Femur (tissue), 1 donor: ENCODE results near the gene MRPL42.
"Not testable (repeated sequence)": the region's sequence is repeated elsewhere in the genome, so short reads cannot be mapped to it uniquely, and the experiment has no call there.

ENCODE experiments used
- DNase-seq: peaks from one replicate; pipeline ENCODE4 v3.0.0-alpha.2; 2017

Gene MRPL42

GRCh38 chr12:93447555-93448290 lies 19.6 kb upstream of the MRPL42 start:
- no peak for DNase-seq

- no peak for DNase-seq
Measured at GRCh38 chr12:93448796-93449195, 18.5 kb upstream of the MRPL42 start.

DNA sequence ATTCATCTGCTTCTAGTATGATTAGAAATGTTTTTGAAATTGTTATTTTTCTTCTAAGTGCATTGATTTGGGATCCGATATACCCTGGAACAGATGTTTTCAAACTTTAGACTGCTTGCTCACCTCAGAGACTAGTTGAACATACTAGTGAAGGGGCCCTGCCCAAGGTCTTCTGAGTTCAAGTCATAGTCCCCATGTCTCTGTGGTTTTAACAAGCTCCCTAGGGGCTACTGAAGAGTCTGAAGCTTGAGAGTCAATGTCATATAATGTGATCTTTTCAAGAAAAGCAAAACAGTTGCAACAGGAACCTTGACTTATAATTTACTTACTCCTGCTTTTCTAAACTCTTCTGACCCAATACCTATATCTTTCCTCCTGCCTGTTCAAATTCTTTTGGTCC lies 18.0 kb upstream of the MRPL42 start:
- DNase-seq, result no peak

DNA sequence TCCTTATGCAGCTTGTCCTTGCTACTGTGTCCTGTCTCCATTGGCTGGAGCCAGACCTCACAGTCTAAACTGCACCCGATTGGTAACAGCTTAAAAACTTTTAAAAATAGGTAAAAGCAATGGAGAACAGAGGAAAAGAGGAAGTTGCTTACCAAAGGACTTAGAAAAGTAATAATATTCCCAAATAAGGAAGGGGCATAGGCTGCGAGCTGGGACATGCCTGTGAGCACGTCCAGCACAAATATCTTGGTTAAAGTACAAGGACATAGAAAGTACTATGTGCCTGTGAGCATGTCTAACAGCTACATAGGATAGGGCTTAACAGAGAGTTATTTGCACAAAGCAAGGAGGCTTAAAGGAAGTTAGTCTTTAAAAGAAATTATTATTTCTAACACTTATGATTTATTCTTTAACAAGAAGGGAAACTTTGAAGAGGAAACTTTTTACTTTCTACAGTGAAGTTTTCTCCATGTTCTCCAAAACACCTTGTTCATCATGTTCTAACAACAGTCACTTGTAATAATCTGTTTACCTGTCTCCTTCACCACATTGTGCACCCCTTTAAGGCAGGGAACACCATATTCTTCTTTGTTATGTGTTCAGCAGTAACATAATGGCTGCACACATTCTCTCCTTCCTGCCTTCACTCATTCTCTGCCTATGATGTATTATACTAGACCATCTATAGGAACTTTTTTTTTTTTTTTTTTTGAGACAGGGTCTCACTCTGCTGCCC lies 15.7 kb upstream of the MRPL42 start:
- no peak for DNase-seq

DNA sequence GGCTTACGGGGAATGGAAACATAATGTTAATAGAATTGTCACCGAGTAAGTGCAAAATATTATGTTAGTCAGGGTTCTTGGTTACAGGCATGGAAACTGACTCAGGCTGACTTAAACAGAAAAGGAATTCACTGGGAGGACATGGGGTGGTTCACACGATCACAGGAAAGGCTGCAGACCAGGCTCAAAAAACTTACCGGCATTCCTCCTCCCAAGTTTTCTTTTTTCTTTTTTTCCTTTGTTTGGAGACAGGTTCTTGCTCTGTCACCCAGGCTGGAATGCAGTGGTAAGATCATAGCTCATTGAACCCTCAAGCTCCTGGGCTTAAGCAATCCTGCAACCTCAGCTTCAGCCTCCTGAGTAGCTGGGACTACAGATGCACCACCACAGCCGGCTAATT lies 13.7 kb upstream of the MRPL42 start:
- no peak for DNase-seq

DNA sequence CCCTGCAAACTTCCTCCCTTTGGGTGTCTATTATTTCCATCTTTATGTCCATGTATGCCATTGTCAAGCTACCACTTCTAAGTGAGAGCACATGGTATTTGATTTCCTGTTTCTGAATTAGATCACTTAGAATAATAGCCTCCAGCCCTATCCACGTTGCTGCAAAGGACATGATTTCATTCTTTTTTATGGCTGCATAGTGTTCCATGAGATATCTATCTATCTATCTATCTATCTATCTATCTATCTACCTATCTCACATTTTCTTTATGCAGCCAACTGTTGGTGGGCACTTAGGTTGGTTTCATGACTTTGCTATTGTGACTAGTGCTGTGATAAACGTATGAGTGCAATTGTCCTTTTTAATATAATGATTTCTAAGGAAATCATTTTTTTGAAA lies 11.2 kb upstream of the MRPL42 start:
- no peak for DNase-seq

- DNase-seq, result no peak
Measured at GRCh38 chr12:93459097-93459496, 8.2 kb upstream of the MRPL42 start.

- DNase-seq, result no peak
Measured at GRCh38 chr12:93460003-93460402, 7.3 kb upstream of the MRPL42 start.

DNA sequence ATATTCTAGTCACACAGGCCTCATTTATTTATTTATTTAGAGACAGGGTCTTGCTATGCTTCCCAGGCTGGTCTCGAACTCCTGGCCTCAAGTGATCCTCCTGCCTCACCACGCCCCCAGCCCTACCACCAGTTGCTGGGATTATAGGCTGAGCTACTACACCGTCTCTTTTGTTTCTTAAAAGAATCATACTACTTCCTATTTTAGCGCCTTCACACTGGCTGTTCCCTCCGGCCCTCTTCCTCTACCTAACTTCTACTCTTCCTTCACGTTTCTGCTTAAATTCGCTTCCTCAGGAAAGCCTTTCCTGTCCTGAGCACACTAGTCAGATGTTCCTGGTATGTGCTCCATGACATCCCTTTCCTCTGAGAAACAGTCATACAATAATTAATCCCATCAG lies 6.4 kb upstream of the MRPL42 start:
- DNase-seq, result no peak

DNA sequence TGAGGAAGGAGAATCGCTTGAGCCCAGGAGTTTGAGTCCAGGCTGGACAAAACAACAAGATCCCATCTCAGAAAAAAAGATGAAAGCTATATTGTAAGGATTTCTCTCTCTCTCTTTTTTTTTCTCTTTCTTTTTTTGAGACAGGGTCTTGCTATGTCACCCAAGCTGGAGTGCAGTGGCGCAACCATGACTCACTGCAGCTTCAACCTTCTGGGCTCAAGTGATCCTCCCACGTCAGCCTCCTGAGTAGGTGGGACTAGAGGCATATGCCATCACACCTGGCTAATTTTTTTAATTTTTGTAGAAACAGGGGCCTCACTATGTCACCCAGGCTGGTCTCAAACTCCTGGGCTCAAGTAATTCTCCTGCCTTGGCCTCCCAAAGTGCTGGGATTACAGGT lies 5.8 kb upstream of the MRPL42 start:
- DNase-seq, result no peak

DNA sequence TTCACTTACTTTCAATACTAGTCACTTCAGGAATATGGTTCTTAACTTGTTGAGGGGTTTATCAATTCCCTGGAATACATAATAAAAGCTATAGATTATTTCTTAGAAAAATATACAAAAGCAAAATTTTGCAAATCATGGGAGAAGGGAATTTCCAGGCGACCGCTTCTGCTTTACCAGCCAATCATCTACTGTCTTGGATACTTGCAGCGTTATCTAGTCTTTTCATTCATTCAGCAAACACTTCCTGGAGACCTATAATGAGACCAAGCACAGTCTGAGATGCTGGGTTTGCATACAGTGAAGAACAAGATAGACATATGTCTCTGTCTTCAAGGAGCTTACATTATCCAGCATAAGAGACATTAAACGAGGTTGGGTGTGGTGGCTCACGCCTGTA lies 1.5 kb upstream of the MRPL42 start:
- DNase-seq, result no peak

GRCh38 chr12:93466625-93467350 lies 526 bp upstream of the MRPL42 start:
- DNase-seq, result peak; percentile 32

GRCh38 chr12:93468008-93468371 lies 676 bp downstream of the MRPL42 start:
- no peak for DNase-seq

DNA sequence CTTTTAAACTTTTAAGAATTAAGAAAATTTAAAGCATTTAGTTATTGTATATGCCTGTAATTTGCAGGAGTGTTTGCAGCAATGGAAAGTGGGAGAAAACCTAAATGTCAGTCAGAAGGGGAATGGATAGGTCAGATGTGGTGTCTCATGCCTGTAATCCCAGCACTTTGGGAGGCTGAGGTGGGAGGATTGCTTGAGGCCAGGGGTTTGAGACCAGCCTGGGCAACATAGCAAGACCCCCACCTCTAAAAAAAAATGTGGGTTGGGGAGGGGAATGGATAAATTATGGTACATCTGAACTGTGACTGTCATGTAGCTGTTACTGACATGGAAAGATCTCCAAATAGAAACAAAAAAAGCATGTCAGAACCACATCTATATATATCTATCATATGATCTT lies 2.1 kb downstream of the MRPL42 start:
- no peak for DNase-seq

GRCh38 chr12:93476555-93476954 lies 9.2 kb downstream of the MRPL42 start:
- no peak for DNase-seq

DNA sequence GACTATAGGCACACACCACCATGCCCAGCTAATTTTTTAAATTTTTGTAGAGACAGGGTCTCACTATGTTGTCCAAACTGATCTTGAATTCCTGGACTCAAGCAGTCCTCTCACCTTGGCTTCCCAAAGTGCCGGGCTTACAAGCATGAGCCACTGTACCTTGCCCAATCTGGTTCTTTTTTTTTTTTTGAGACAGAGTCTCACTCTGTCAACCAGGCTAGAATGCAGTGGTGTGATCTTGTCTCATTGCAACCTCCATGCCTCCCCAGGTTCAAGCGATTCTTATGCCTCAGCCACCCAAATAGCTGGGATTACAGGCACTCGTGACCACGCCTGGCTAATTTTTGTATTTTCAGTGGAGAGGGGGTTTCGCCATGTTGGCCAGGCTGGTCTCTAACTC lies 15.4 kb downstream of the MRPL42 start:
- DNase-seq, result no peak

GRCh38 chr12:93483151-93483807 lies 16.0 kb downstream of the MRPL42 start:
- no peak for DNase-seq

- no peak for DNase-seq
Measured at GRCh38 chr12:93484315-93484981, 17.1 kb downstream of the MRPL42 start.

GRCh38 chr12:93492808-93493207 lies 25.5 kb downstream of the MRPL42 start:
- DNase-seq, result not testable (repeated sequence)

DNA sequence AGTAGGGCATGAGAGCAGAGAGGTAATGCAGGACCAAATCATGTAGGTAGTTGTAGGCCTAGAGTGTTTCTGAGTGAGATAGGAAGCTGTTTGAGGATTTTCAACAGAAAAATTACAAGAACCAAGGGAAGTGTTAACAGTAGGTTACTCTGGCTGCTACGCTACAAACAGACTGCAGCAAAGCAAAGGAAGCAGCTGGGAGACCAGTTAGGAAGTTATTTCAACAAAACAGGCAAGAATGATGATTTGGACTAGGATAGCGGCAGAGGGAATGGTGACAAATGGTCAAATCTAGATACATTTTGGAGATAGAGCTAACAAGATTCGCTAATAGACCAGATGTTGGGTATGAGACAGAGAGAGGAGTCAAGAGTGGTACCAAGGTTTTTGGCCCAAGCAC lies 26.8 kb downstream of the MRPL42 start:
- DNase-seq, result no peak

DNA sequence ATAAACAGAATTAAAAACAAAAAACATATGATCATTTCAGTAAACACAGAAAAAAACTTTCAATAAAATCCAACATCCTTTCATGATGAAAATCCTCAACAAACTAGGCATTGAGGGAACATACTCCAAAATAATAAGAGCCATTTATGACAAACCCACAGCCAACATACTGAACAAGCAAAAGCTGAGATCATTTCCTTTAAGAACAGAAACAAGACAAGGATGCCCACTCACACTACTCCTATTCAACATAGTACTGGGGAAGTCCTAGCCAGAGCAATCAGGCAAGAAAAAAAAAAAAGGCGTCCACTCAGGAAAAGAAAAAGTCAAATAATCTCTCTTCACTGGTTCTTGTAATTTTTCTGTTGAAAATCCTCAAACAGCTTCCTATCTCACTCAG lies 30.1 kb downstream of the MRPL42 start:
- no peak for DNase-seq

GRCh38 chr12:93498813-93499212 lies 31.5 kb downstream of the MRPL42 start:
- not testable (repeated sequence) for DNase-seq

DNA sequence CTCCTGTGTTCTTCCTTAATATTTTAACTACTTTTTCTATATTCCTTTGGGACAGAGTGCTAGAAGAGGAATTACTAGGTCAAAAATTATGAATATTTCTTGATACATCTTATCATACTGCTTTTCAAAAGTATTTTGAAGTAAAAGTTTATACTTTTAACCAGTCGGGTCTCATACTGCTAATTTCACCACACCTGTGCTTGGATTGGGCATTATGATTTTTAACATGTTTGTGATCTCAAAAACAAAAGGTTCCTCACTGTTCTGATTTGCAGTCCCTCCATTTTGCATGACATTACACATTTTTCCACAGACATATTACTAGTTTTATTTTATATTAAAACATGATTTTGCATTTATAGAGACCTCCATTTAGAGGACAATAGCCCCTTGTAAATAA lies 32.9 kb downstream of the MRPL42 start:
- DNase-seq, result no peak
